ENCODE results near the gene GOLGA8M.
"Not testable (repeated sequence)": the region's sequence is repeated elsewhere in the genome, so short reads cannot be mapped to it uniquely, and the experiment has no call there.

The GOLGA8M gene

GRCh38 chr15:28714176-28714575, 2.0 kb upstream of the GOLGA8M start:
- WGBS (ENCODE audit: extremely low coverage, insufficient coverage, insufficient read length), result no CpG with 5 or more reads among the region's 4 CpGs

GRCh38 chr15:28703927-28704326, 8.3 kb downstream of the GOLGA8M start:
- H3K27ac ChIP-seq (ENCODE audit: low read depth, low read length); H2AFZ ChIP-seq (ENCODE audit: insufficient read depth, low read length, poor library complexity); H3K18ac ChIP-seq (ENCODE audit: low read length); H2BK12ac ChIP-seq (ENCODE audit: low read length); H4K91ac ChIP-seq (ENCODE audit: low read depth, low read length); H4K8ac ChIP-seq (ENCODE audit: low read depth, low read length); H3K14ac ChIP-seq (ENCODE audit: low read length); H3K4me3 ChIP-seq (ENCODE audit: low read depth, low read length); H3K79me2 ChIP-seq (ENCODE audit: control insufficient read depth, insufficient read depth, low read length, poor library complexity); H2BK5ac ChIP-seq (ENCODE audit: low read depth, low read length, poor library complexity); H3K23ac ChIP-seq (ENCODE audit: low read length); H3K4me2 ChIP-seq (ENCODE audit: low read length); H3K9ac ChIP-seq (ENCODE audit: low read length); H3K36me3 ChIP-seq (ENCODE audit: control insufficient read depth in 1 of 2, insufficient read depth in 2 of 2, low read length in 2 of 2); H3K4me1 ChIP-seq (ENCODE audit: control insufficient read depth in 1 of 2, insufficient read depth in 2 of 2, low read length in 2 of 2); H3K27me3 ChIP-seq (ENCODE audit: insufficient read depth, low read length); H2AK5ac ChIP-seq (ENCODE audit: low read length); H3K79me1 ChIP-seq (ENCODE audit: low read length); H3K9me3 ChIP-seq (ENCODE audit: insufficient read depth, low read depth, low read length); H4K12ac ChIP-seq (ENCODE audit: low read depth, low read length); DNase-seq; H3K4ac ChIP-seq (ENCODE audit: low read depth, low read length); H2BK120ac ChIP-seq (ENCODE audit: insufficient read depth, low read length, poor library complexity): not testable (repeated sequence)
- no CpG with 5 or more reads among the region's 9 CpGs for WGBS (ENCODE audit: extremely low coverage, insufficient coverage, insufficient read length)

More at GRCh38 chr15:28714176-28714575, 2.0 kb upstream of the GOLGA8M start:
- not testable (repeated sequence) for DNase-seq; H4K8ac ChIP-seq (ENCODE audit: low read depth, low read length); H2BK120ac ChIP-seq (ENCODE audit: insufficient read depth, low read length, poor library complexity); H3K4me1 ChIP-seq (ENCODE audit: control insufficient read depth in 1 of 2, insufficient read depth in 2 of 2, low read length in 2 of 2); H4K91ac ChIP-seq (ENCODE audit: low read depth, low read length); H3K14ac ChIP-seq (ENCODE audit: low read length); H2AK5ac ChIP-seq (ENCODE audit: low read length); H2AFZ ChIP-seq (ENCODE audit: insufficient read depth, low read length, poor library complexity); H3K4ac ChIP-seq (ENCODE audit: low read depth, low read length); H3K18ac ChIP-seq (ENCODE audit: low read length); H3K79me1 ChIP-seq (ENCODE audit: low read length); H3K9me3 ChIP-seq (ENCODE audit: insufficient read depth, low read depth, low read length); H3K36me3 ChIP-seq (ENCODE audit: control insufficient read depth in 1 of 2, insufficient read depth in 2 of 2, low read length in 2 of 2); H4K12ac ChIP-seq (ENCODE audit: low read depth, low read length); H3K4me2 ChIP-seq (ENCODE audit: low read length); H2BK12ac ChIP-seq (ENCODE audit: low read length); H2BK5ac ChIP-seq (ENCODE audit: low read depth, low read length, poor library complexity); H3K79me2 ChIP-seq (ENCODE audit: control insufficient read depth, insufficient read depth, low read length, poor library complexity); H3K9ac ChIP-seq (ENCODE audit: low read length); H3K27ac ChIP-seq (ENCODE audit: low read depth, low read length); H3K27me3 ChIP-seq (ENCODE audit: insufficient read depth, low read length); H3K23ac ChIP-seq (ENCODE audit: low read length); H3K4me3 ChIP-seq (ENCODE audit: low read depth, low read length)

GRCh38 chr15:28702427-28702826, 9.8 kb downstream of the GOLGA8M start:
- H3K79me1 ChIP-seq (ENCODE audit: low read length); H2AFZ ChIP-seq (ENCODE audit: insufficient read depth, low read length, poor library complexity); H3K14ac ChIP-seq (ENCODE audit: low read length); H3K27ac ChIP-seq (ENCODE audit: low read depth, low read length); H3K9ac ChIP-seq (ENCODE audit: low read length); H3K4me3 ChIP-seq (ENCODE audit: low read depth, low read length); H3K27me3 ChIP-seq (ENCODE audit: insufficient read depth, low read length); H2AK5ac ChIP-seq (ENCODE audit: low read length); H2BK120ac ChIP-seq (ENCODE audit: insufficient read depth, low read length, poor library complexity); H3K36me3 ChIP-seq (ENCODE audit: control insufficient read depth in 1 of 2, insufficient read depth in 2 of 2, low read length in 2 of 2); H3K79me2 ChIP-seq (ENCODE audit: control insufficient read depth, insufficient read depth, low read length, poor library complexity); DNase-seq; H4K12ac ChIP-seq (ENCODE audit: low read depth, low read length); H3K18ac ChIP-seq (ENCODE audit: low read length); H3K4me1 ChIP-seq (ENCODE audit: control insufficient read depth in 1 of 2, insufficient read depth in 2 of 2, low read length in 2 of 2); H3K4me2 ChIP-seq (ENCODE audit: low read length); H2BK5ac ChIP-seq (ENCODE audit: low read depth, low read length, poor library complexity); H4K91ac ChIP-seq (ENCODE audit: low read depth, low read length); H3K23ac ChIP-seq (ENCODE audit: low read length); H4K8ac ChIP-seq (ENCODE audit: low read depth, low read length); H3K4ac ChIP-seq (ENCODE audit: low read depth, low read length); H3K9me3 ChIP-seq (ENCODE audit: insufficient read depth, low read depth, low read length); H2BK12ac ChIP-seq (ENCODE audit: low read length): not testable (repeated sequence)
- no CpG with 5 or more reads among the region's 11 CpGs for WGBS (ENCODE audit: extremely low coverage, insufficient coverage, insufficient read length)

- H3K27me3 ChIP-seq (ENCODE audit: insufficient read depth, low read length); H2AFZ ChIP-seq (ENCODE audit: insufficient read depth, low read length, poor library complexity); H3K36me3 ChIP-seq (ENCODE audit: control insufficient read depth in 1 of 2, insufficient read depth in 2 of 2, low read length in 2 of 2); H3K9ac ChIP-seq (ENCODE audit: low read length); H3K4ac ChIP-seq (ENCODE audit: low read depth, low read length); H3K14ac ChIP-seq (ENCODE audit: low read length); H2BK12ac ChIP-seq (ENCODE audit: low read length); H3K79me1 ChIP-seq (ENCODE audit: low read length); H3K23ac ChIP-seq (ENCODE audit: low read length); H3K4me1 ChIP-seq (ENCODE audit: control insufficient read depth in 1 of 2, insufficient read depth in 2 of 2, low read length in 2 of 2); H3K4me3 ChIP-seq (ENCODE audit: low read depth, low read length); H3K18ac ChIP-seq (ENCODE audit: low read length); H3K79me2 ChIP-seq (ENCODE audit: control insufficient read depth, insufficient read depth, low read length, poor library complexity); H2BK5ac ChIP-seq (ENCODE audit: low read depth, low read length, poor library complexity); H2AK5ac ChIP-seq (ENCODE audit: low read length); H4K12ac ChIP-seq (ENCODE audit: low read depth, low read length); H4K91ac ChIP-seq (ENCODE audit: low read depth, low read length); H4K8ac ChIP-seq (ENCODE audit: low read depth, low read length); DNase-seq; H3K27ac ChIP-seq (ENCODE audit: low read depth, low read length); H3K4me2 ChIP-seq (ENCODE audit: low read length); H2BK120ac ChIP-seq (ENCODE audit: insufficient read depth, low read length, poor library complexity); H3K9me3 ChIP-seq (ENCODE audit: insufficient read depth, low read depth, low read length): not testable (repeated sequence)
- no CpG with 5 or more reads among the region's 26 CpGs for WGBS (ENCODE audit: extremely low coverage, insufficient coverage, insufficient read length)
These were observed 18.0 kb downstream of the GOLGA8M start for GRCh38 chr15:28694006-28694751.

All from trophoblast cell (in vitro differentiated cells and primary cell).